Measurements from ENCODE around the gene NCAM2. TPM values are rescaled to one million over a fixed set of nuclear protein-coding genes. Genes with fewer than 3 reads are reported as not detected.

Gene NCAM2
- total and polyA plus RNA-seq, 9 donors: 0.35 to 6.8 (median 1.2) TPM

DNA sequence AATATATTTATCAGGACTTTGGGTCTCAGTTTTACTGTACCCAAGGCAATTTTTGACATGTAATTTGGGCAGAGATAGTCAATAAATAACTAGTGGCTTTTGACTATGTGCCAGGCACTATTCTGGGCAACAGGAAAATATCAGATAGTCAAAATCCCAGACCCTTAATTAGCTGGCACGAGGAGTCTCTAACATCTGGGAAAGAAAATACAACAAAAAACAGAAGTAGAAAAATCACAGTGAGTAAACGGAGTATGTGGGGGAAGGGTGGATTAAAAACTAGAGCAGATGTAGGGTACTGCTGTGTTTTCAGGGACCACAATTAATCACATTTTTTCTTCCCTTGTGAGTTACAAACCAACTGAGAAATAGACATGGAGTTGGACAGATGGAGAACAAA is 217.8 kb downstream of the NCAM2 start:
- H3K4me1 ChIP-seq (ENCODE audit: insufficient read depth): no peaks in the 10 kb centered on the region
- DNase-seq: no peak
- H3K9me3 ChIP-seq: no peaks in the 10 kb centered on the region
- H3K36me3 ChIP-seq: no peaks in the 10 kb centered on the region
- H3K4me3 ChIP-seq: no peak overlapping the region
- TF ChIP-seq POLR2A (IDR thresholded peaks at IDR 0.05): no peak
- TF ChIP-seq, protein P1, sequence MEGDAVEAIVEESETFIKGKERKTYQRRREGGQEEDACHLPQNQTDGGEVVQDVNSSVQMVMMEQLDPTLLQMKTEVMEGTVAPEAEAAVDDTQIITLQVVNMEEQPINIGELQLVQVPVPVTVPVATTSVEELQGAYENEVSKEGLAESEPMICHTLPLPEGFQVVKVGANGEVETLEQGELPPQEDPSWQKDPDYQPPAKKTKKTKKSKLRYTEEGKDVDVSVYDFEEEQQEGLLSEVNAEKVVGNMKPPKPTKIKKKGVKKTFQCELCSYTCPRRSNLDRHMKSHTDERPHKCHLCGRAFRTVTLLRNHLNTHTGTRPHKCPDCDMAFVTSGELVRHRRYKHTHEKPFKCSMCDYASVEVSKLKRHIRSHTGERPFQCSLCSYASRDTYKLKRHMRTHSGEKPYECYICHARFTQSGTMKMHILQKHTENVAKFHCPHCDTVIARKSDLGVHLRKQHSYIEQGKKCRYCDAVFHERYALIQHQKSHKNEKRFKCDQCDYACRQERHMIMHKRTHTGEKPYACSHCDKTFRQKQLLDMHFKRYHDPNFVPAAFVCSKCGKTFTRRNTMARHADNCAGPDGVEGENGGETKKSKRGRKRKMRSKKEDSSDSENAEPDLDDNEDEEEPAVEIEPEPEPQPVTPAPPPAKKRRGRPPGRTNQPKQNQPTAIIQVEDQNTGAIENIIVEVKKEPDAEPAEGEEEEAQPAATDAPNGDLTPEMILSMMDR (IDR thresholded peaks at IDR 0.05): no peak
- no peak for TF ChIP-seq EP300 (IDR thresholded peaks at IDR 0.05)
- WGBS, 3 donors: 12 to 33% (median 22%) methylated on average over 2 of the region's 2 CpGs
- intact Hi-C loops (cut with DNase I): no loop called here
- no peaks in the 10 kb centered on the region for H3K27me3 ChIP-seq
- no peak overlapping the region for H3K27ac ChIP-seq

DNA sequence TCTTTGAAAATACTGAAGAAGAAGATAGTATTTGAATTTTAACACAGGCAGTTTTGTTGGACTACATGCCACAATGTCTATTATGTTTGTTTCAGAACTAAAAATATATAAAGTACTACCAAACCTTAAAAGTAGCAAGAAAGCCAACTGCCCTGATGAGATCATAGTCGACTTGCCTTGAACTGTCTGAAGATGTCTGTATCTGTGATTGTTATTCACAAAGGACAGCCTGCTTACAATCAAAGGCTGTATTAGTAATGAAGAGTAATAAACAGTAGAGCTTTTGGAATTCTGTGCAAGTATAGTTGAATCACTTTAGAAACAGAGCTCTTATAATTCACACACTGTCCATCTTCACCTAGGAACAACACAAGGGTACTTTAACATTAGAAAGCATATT is 228.3 kb downstream of the NCAM2 start:
- H3K27ac ChIP-seq: no peak overlapping the region
- no peak for DNase-seq
- H3K9me3 ChIP-seq: no peaks in the 10 kb centered on the region
- no peak for TF ChIP-seq EP300 (IDR thresholded peaks at IDR 0.05)
- TF ChIP-seq, protein P1 (IDR thresholded peaks at IDR 0.05): no peak
- no peak for TF ChIP-seq POLR2A (IDR thresholded peaks at IDR 0.05)
- no peaks in the 10 kb centered on the region for H3K4me1 ChIP-seq (ENCODE audit: insufficient read depth)
- intact Hi-C loops (cut with DNase I): no loop called here
- H3K27me3 ChIP-seq: no peaks in the 10 kb centered on the region
- H3K4me3 ChIP-seq: no peak overlapping the region
- 43 to 68% (median 66%) methylated on average over 1 of the region's 1 CpG for WGBS, 3 donors
- H3K36me3 ChIP-seq: no peaks in the 10 kb centered on the region

DNA sequence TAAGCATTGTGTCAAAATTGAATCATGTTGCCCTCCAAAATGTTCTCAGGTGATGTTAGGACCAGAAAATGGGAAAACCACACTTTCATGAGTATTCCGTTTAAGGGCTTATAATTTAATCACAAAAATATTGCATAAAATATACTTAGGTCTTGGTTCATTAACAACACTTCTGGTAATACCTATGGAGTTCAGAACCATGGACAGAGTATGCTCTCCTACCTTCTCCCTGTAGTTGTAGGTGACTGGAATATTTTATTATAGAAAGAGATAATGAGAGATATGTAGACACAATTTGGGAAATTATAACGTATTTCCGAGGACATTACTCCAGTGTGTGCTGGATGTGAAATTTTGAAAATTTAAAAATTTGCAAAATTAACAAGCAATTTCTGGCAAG is 232.5 kb downstream of the NCAM2 start:
- H3K4me3 ChIP-seq: no peak overlapping the region
- DNase-seq: no peak
- H3K27me3 ChIP-seq: no peaks in the 10 kb centered on the region
- no peaks in the 10 kb centered on the region for H3K36me3 ChIP-seq
- TF ChIP-seq, protein P1 (IDR thresholded peaks at IDR 0.05): no peak
- TF ChIP-seq POLR2A (IDR thresholded peaks at IDR 0.05) (no peak), EP300 (IDR thresholded peaks at IDR 0.05) (no peak)
- no peaks in the 10 kb centered on the region for H3K9me3 ChIP-seq
- WGBS, 3 donors: 57 to 63% (median 60%) methylated on average over 3 of the region's 3 CpGs
- intact Hi-C loops (cut with DNase I): no loop called here
- no peaks in the 10 kb centered on the region for H3K4me1 ChIP-seq (ENCODE audit: insufficient read depth)
- H3K27ac ChIP-seq: no peak overlapping the region

DNA sequence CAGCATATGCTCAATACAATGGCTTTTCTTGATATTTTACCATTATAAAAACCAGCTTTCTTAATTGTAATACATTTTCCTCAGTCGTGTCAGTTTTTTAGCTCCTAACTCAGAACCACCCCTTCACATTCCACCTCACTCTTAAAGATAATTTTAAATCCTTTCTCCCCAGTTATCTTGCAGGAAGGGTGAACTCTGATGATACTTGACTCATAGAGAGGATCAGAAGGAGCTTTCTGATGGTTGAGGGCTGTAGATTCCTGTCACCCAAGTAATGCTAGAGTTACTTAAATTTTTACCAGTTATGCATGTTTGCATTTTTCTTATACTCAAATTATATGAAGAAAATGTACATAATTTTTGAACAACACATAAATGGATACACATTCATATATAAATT is 233.7 kb downstream of the NCAM2 start:
- Histone ChIP-seq H3K9me3 (no peaks in the 10 kb centered on the region), H3K36me3 (no peaks in the 10 kb centered on the region), H3K27ac (no peak overlapping the region), H3K4me1 (ENCODE audit: insufficient read depth) (no peaks in the 10 kb centered on the region), H3K4me3 (no peak overlapping the region), H3K27me3 (no peaks in the 10 kb centered on the region)
- TF ChIP-seq POLR2A (IDR thresholded peaks at IDR 0.05) (no peak), EP300 (IDR thresholded peaks at IDR 0.05) (no peak)
- TF ChIP-seq, protein P1 (IDR thresholded peaks at IDR 0.05): no peak
- no peak for DNase-seq
- intact Hi-C loops (cut with DNase I): no loop called here
- 4% methylated on average over 1 of the region's 1 CpG for WGBS, 3 donors

DNA sequence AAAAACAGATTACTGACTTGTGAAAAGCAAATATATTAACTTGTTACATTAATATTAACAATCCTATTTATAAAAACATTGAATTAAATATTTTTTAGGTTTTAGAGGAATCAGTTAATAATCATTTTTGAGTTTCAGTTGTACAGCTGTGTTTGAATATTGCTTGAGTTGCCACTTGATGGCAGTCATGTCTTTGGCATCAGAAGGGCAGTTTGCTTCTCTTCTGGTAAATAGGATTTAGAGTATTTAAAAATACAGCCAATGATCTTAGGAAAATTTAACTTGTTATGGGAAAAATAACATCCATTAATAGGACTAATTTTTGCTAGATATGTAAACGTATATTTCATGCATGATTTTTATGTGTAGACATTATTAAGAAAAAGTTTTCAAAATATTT is 234.1 kb downstream of the NCAM2 start:
- Histone ChIP-seq H3K4me1 (ENCODE audit: insufficient read depth) (no peaks in the 10 kb centered on the region), H3K36me3 (no peaks in the 10 kb centered on the region), H3K27me3 (no peaks in the 10 kb centered on the region), H3K9me3 (no peaks in the 10 kb centered on the region), H3K27ac (no peak overlapping the region), H3K4me3 (no peak overlapping the region)
- WGBS, 3 donors: 2 to 17% (median 11%) methylated on average over 1 of the region's 1 CpG
- DNase-seq: no peak
- intact Hi-C loops (cut with DNase I): no loop called here
- TF ChIP-seq POLR2A (IDR thresholded peaks at IDR 0.05) (no peak), EP300 (IDR thresholded peaks at IDR 0.05) (no peak)
- TF ChIP-seq, protein P1 (IDR thresholded peaks at IDR 0.05): no peak

All from ovary (tissue), 9 donors.